Fibroblast of lung (primary cell): Measurements from ENCODE around the gene ISM2. TPM values are rescaled to one million over a fixed set of nuclear protein-coding genes. Genes with fewer than 3 reads are reported as not detected.

Experiments
- DNase-seq, 2 donors: peaks; one replicate each; pipeline versions ENCODE4 v3.0.0 to v3.0.0-alpha.2; 2010; ENCODE audit warnings: low read depth in 2 of 2
- H2AFZ ChIP-seq: 2 replicates; pipeline ENCODE4 v1.5.1; 2012; ENCODE audit warnings: low read length, control low read depth, inconsistent platforms
- H3K27ac ChIP-seq: 2 replicates; pipeline ENCODE4 v1.5.1; 2011; ENCODE audit warnings: low read length, control low read depth; ENCODE audit not compliant: insufficient read depth
- H3K27me3 ChIP-seq: 2 replicates; pipeline ENCODE4 v1.5.1; 2011; ENCODE audit warnings: mild to moderate bottlenecking, low read length; ENCODE audit not compliant: control insufficient read depth, insufficient read depth
- H3K36me3 ChIP-seq: 2 replicates; pipeline ENCODE4 v1.5.1; 2011; ENCODE audit warnings: low read length; ENCODE audit not compliant: control insufficient read depth, insufficient read depth
- H3K4me1 ChIP-seq: 2 replicates; pipeline ENCODE4 v1.5.1; 2011; ENCODE audit warnings: low read length; ENCODE audit not compliant: control insufficient read depth, insufficient read depth; ENCODE audit errors: extremely low read depth
- H3K4me2 ChIP-seq: 2 replicates; pipeline ENCODE4 v1.5.1; 2011; ENCODE audit warnings: low read length, control low read depth; ENCODE audit not compliant: insufficient read depth; ENCODE audit errors: extremely low read depth
- H3K4me3 ChIP-seq, 4 experiments: fragments of 200-600 bp in 1 of 4; sonication (generic) in 1 of 4; replicated peaks in 1 of 4; 2 replicates each; pipeline ENCODE4 v1.5.1; 2011 to 2016; ENCODE audit warnings: low read length in 4 of 4, low read depth in 3 of 4, mild to moderate bottlenecking in 3 of 4, control low read depth in 2 of 4, inconsistent platforms in 1 of 4, mixed read lengths in 1 of 4; ENCODE audit not compliant: insufficient read depth in 1 of 4; ENCODE audit errors: control extremely low read depth in 1 of 4
- H3K79me2 ChIP-seq: 2 replicates; pipeline ENCODE4 v1.5.1; 2012; ENCODE audit warnings: mild to moderate bottlenecking, low read length, inconsistent platforms; ENCODE audit not compliant: control insufficient read depth, insufficient read depth
- H3K9ac ChIP-seq: 2 replicates; pipeline ENCODE4 v1.5.1; 2011; ENCODE audit warnings: mild to moderate bottlenecking, low read length, control low read depth; ENCODE audit not compliant: insufficient read depth
- H3K9me3 ChIP-seq: 2 replicates; pipeline ENCODE4 v1.5.1; 2012; ENCODE audit warnings: low read depth, low read length; ENCODE audit not compliant: control insufficient read depth, insufficient read depth
- H4K20me1 ChIP-seq: 2 replicates; pipeline ENCODE4 v1.5.1; 2011; ENCODE audit warnings: low read length; ENCODE audit not compliant: control insufficient read depth, insufficient read depth; ENCODE audit errors: extremely low read depth
- CTCF ChIP-seq, 2 donors: IDR thresholded peaks in 1 of 2; conservative IDR thresholded peaks in 1 of 2; 1 replicate in 1 of 2; 2 replicates in 1 of 2; pipeline ENCODE4 v1.5.1; 2011 to 2012; ENCODE audit warnings: low read length in 2 of 2, control low read depth in 1 of 2, inconsistent platforms in 1 of 2, low read depth in 1 of 2, mild to moderate bottlenecking in 1 of 2
- EZH2 ChIP-seq: IDR thresholded peaks from 2 replicates; pipeline ENCODE4 v1.5.1; 2012; ENCODE audit warnings: low read length, control low read depth, mild to moderate bottlenecking; ENCODE audit errors: missing control alignments
- polyA plus RNA-seq, 2 donors: library from polyadenylated mRNA; depleted of rRNA in 1 of 2; stranded (reverse) in 1 of 2; unstranded in 1 of 2; fragments of >200 nt; gene quantifications; 2 replicates each; pipeline ENCODE4 v1.2.1, GENCODE V29; 2011 to 2012; ENCODE audit warnings: missing spikeins in 1 of 2
- total RNA-seq: library from RNA; depleted of rRNA; stranded (reverse); fragments of >200 nt; gene quantifications from 2 replicates; pipeline ENCODE4 v1.2.1, GENCODE V29; 2014

The ISM2 gene
- total and polyA plus RNA-seq, 2 donors (not counting 1 experiment from before 2014, with no cell fraction given), result not detected

GRCh38 chr14:77482422-77482821 lies 16.2 kb downstream of the ISM2 start:
- TF ChIP-seq EZH2 (no peak), CTCF (conservative IDR thresholded peaks at IDR 0.05 in 1 of 2, IDR thresholded peaks at IDR 0.05 in 1 of 2; ENCODE audit: low read depth in 1 of 2, low read length in 2 of 2) (no peak)
- no peaks in the 10 kb centered on the region for H3K27me3 ChIP-seq

GRCh38 chr14:77478796-77479195 lies 19.8 kb downstream of the ISM2 start:
- Histone ChIP-seq H3K36me3 (no peaks in the 10 kb centered on the region), H3K4me3 (no peak overlapping the region), H3K9ac (no peak overlapping the region), H3K27me3 (peaks cover 5% of the 10 kb centered on the region), H3K27ac (no peak overlapping the region), H3K4me2 (no peak overlapping the region), H4K20me1 (no peaks in the 10 kb centered on the region), H2AFZ (no peak overlapping the region), H3K9me3 (no peaks in the 10 kb centered on the region), H3K4me1 (no peaks in the 10 kb centered on the region), H3K79me2 (no peaks in the 10 kb centered on the region)
- TF ChIP-seq CTCF (conservative IDR thresholded peaks at IDR 0.05 in 1 of 2, IDR thresholded peaks at IDR 0.05 in 1 of 2; ENCODE audit: low read depth in 1 of 2, low read length in 2 of 2), result no peak
- no peak for DNase-seq

More at GRCh38 chr14:77482422-77482821, 16.2 kb downstream of the ISM2 start:
- Histone ChIP-seq H4K20me1 (no peaks in the 10 kb centered on the region), H3K4me1 (peaks cover 3% of the 10 kb centered on the region), H3K9me3 (no peaks in the 10 kb centered on the region), H2AFZ (no peak overlapping the region), H3K9ac (no peak overlapping the region), H3K79me2 (no peaks in the 10 kb centered on the region), H3K4me3 (no peak overlapping the region), H3K36me3 (no peaks in the 10 kb centered on the region), H3K27ac (no peak overlapping the region), H3K4me2 (no peak overlapping the region)
- no peak for DNase-seq

DNA sequence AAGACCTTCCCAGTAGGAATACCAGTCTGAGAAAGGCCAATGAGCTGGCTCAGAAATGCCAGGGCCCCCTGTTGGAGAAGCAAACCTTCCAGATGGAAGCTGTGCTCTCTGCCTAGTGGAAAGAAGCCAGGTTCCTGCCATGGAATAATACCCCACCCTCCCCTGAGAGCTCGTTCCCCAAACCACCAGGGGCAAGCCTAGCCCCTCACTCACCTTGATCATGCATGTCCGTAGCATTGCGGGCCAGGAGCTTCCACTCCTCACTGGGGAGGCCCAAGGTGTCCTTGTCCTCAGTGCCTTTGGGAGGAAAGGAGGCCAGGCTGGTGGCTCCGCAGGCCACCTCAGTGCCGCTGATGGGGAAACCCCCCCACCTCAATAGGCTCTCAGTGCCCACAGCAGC lies 20.6 kb downstream of the ISM2 start:
- TF ChIP-seq EZH2 (no peak), CTCF (conservative IDR thresholded peaks at IDR 0.05 in 1 of 2, IDR thresholded peaks at IDR 0.05 in 1 of 2; ENCODE audit: low read depth in 1 of 2, low read length in 2 of 2) (no peak)
- no peaks in the 10 kb centered on the region for H3K79me2 ChIP-seq

More for the DNA sequence above, 20.6 kb downstream of the ISM2 start:
- Histone ChIP-seq H3K27ac (no peak overlapping the region), H3K4me3 (no peak overlapping the region), H3K27me3 (peaks cover 5% of the 10 kb centered on the region), H3K9ac (no peak overlapping the region), H3K4me1 (no peaks in the 10 kb centered on the region), H3K36me3 (no peaks in the 10 kb centered on the region), H3K4me2 (no peak overlapping the region), H3K9me3 (no peaks in the 10 kb centered on the region), H4K20me1 (no peaks in the 10 kb centered on the region), H2AFZ (no peak overlapping the region)
- DNase-seq, result no peak
